ENCODE data around the gene AVPR2.

AVPR2 gene

GRCh38 chrX:153871946-153872878, 32.3 kb upstream of the AVPR2 start:
- DNase-seq = no peak

- DNase-seq = no peak
These were observed 31.0 kb upstream of the AVPR2 start for GRCh38 chrX:153873282-153874084.

- DNase-seq = no peak
These were observed 30.4 kb upstream of the AVPR2 start for GRCh38 chrX:153874085-153874365.

GRCh38 chrX:153874366-153875125, 29.9 kb upstream of the AVPR2 start:
- no peak for DNase-seq

GRCh38 chrX:153875391-153876111, 28.9 kb upstream of the AVPR2 start:
- no peak for DNase-seq

- DNase-seq = no peak
These were observed 28.4 kb upstream of the AVPR2 start for GRCh38 chrX:153876112-153876491.

- no peak for DNase-seq
These were observed 26.8 kb upstream of the AVPR2 start for GRCh38 chrX:153877571-153878261.

- DNase-seq = no peak
These were observed 26.1 kb upstream of the AVPR2 start for GRCh38 chrX:153878345-153878744.

GRCh38 chrX:153878969-153879653, 25.4 kb upstream of the AVPR2 start:
- DNase-seq = no peak

- no peak for DNase-seq
These were observed 24.6 kb upstream of the AVPR2 start for GRCh38 chrX:153879741-153880439.

- no peak for DNase-seq
These were observed 24.0 kb upstream of the AVPR2 start for GRCh38 chrX:153880440-153880815.

GRCh38 chrX:153881281-153881680, 23.2 kb upstream of the AVPR2 start:
- no peak for DNase-seq

GRCh38 chrX:153882086-153882498, 22.4 kb upstream of the AVPR2 start:
- DNase-seq = no peak

GRCh38 chrX:153882557-153882956, 21.9 kb upstream of the AVPR2 start:
- no peak for DNase-seq

- no peak for DNase-seq
These were observed 21.2 kb upstream of the AVPR2 start for GRCh38 chrX:153883163-153883843.

- DNase-seq = no peak
These were observed 20.3 kb upstream of the AVPR2 start for GRCh38 chrX:153884136-153884535.

GRCh38 chrX:153884590-153884989, 19.9 kb upstream of the AVPR2 start:
- DNase-seq = no peak

- DNase-seq = no peak
These were observed 19.2 kb upstream of the AVPR2 start for GRCh38 chrX:153885208-153885787.

- no peak for DNase-seq
These were observed 18.2 kb upstream of the AVPR2 start, which contains the start of gene L1CAM for GRCh38 chrX:153885968-153886903. L1CAM (minus strand) TSS chrX:153886173; CDS start chrX:153875836, 10,337 bp downstream.
